Dermis microvascular lymphatic vessel endothelial cell (primary cell): ENCODE data around the gene AMPD2. TPM values are rescaled to one million over a fixed set of nuclear protein-coding genes. Genes with fewer than 3 reads are reported as not detected.
"Not testable (repeated sequence)": the region's sequence is repeated elsewhere in the genome, so short reads cannot be mapped to it uniquely, and the experiment has no call there.

Experiments
- DNase-seq, 2 donors: peaks; one replicate each; pipeline versions ENCODE4 v3.0.0 to v3.0.0-alpha.2; 2010; ENCODE audit warnings: low read depth in 2 of 2
- total RNA-seq: library from RNA; depleted of rRNA; stranded (reverse); fragments of >200 nt; gene quantifications from 2 replicates; pipeline ENCODE4 v1.2.1, GENCODE V29; 2014

AMPD2 gene
- total RNA-seq, 1 donor from 2014 or later = 24.3 TPM

DNA sequence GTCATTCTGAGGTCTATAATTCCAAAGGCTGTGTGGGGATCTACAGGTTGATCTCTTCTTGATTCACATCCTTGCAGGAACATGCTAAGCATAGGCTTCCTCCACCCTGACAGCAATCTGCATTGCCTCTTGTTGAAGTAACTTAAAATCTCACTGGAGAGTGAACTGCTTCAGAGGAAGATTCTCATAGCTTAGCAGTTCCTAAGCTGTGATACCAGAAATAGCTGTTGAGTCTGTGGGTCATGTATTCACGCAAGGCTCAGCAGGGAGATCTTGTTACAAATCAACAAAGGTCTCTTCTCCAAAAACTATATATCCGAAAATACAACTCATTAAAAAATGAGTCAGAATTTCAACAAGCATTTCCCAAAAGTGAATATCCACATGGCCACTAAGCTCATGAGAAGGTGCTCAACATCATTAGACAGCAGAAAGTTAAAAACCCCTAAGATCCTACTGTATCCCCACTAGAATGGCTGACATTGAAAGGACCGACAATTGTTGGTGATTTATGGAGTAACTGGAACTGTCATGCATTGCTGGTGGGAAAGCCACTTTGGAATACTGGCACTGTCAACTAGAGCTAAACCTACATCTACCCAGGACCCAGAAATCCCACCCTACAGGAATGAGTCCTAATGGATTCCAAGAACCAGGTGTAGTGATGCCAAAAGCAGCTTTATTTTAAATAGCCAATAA is 57.2 kb downstream of the AMPD2 start:
- not testable (repeated sequence) for DNase-seq

DNA sequence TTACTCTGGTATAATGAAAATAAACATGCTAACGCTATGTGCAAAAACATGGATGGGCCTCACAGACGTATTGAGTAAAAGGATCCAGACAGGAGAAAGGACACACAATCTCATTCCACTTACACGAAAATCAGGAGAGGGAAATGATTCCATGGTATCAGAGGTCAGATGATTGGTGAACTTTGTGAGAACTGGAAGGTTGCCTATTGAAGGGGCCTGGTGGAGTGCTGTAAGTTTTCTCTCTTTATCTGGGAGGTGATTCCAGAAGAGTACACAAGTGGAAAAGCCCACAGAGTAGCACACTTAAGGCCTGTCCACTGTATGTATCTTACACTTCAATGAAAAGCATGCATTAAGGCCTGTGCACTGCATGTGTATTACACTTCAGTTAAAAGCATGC is 57.8 kb downstream of the AMPD2 start:
- DNase-seq = no peak

DNA sequence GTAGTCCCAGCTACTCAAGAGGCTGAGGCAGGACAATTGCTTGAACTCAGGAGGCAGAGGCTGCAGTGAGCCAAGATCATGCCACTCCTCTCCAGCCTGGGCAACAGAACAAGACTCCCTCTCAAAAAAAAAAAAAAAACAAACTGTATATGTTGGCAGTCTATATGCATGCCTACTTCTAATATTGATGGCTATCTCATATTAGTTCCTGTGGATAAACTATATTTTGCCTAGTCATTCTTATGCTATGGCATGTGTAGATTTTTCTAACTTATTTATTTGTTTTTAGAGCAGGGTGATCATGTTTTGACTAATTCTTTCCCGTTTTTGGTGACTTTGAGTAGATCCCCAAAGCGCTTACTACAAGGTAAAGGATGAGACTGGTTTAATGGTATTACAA is 59.0 kb downstream of the AMPD2 start:
- not testable (repeated sequence) for DNase-seq

Other genes with a start within 250 kb of the AMPD2 start
- gene SORT1, start 221.9 kb upstream of the AMPD2 start, total RNA-seq = 9.4 and 14.5 TPM in 2 replicates
- gene PSMA5, start 193.4 kb upstream of the AMPD2 start, total RNA-seq = 46.7 and 49.7 TPM in 2 replicates
- under 0.01 TPM in 1 of 2 replicates, not detected in the other for gene SYPL2, start 153.3 kb upstream of the AMPD2 start, total RNA-seq
- gene ATXN7L2, start 135.9 kb upstream of the AMPD2 start, total RNA-seq = 0.90 and 1.3 TPM in 2 replicates
- 3.1 and 4.6 TPM in 2 replicates for gene CYB561D1, start 125.7 kb upstream of the AMPD2 start, total RNA-seq
- 0.64 and 1.0 TPM in 2 replicates for gene AMIGO1, start 110.1 kb upstream of the AMPD2 start, total RNA-seq
- gene GPR61, start 80.0 kb upstream of the AMPD2 start, total RNA-seq = 0.13 TPM in 1 of 2 replicates, not detected in the other
- 11.4 and 14.9 TPM in 2 replicates for gene GNAI3, start 71.2 kb upstream of the AMPD2 start, total RNA-seq
- gene GNAT2, start 221 bp upstream of the AMPD2 start, total RNA-seq = 0.13 TPM in 1 of 2 replicates, not detected in the other
- gene GSTM4, start 36.3 kb downstream of the AMPD2 start, total RNA-seq = 1.2 and 1.3 TPM in 2 replicates
- 1.3 and 3.0 TPM in 2 replicates for gene GSTM2, start 48.2 kb downstream of the AMPD2 start, total RNA-seq
- not detected in 2 replicates for gene GSTM1, start 68.0 kb downstream of the AMPD2 start, total RNA-seq
- 0.25 TPM in 1 of 2 replicates, not detected in the other for gene GSTM5, start 92.4 kb downstream of the AMPD2 start, total RNA-seq
- gene GSTM3, start 121.2 kb downstream of the AMPD2 start, total RNA-seq = 39.4 and 61.2 TPM in 2 replicates
- not detected in 2 replicates for gene EPS8L3, start 144.1 kb downstream of the AMPD2 start, total RNA-seq